Upper lobe of left lung (tissue), 6 donors: Measurements from ENCODE around the gene LARP4B. TPM values are rescaled to one million over a fixed set of nuclear protein-coding genes. Genes with fewer than 3 reads are reported as not detected.
A peak's percentile ranks its signal among the peaks of the same experiment; 100 is the strongest.

ENCODE experiments used
- ATAC-seq, 2 donors: fragments of 200-7000 bp; cut with Tn5 transposase; one replicate each; pipeline ENCODE4 v1.9.1; 2022; ENCODE audit warnings: mild to moderate bottlenecking in 2 of 2, moderate library complexity in 2 of 2; ENCODE audit not compliant: low FRiP score in 2 of 2
- DNase-seq, 2 donors: peaks; one replicate each; pipeline ENCODE4 v3.0.0-alpha.2; 2019 to 2020
- H3K27ac ChIP-seq, 4 donors: fragments of 200-600 bp; sonication (generic); one replicate each; pipeline ENCODE4 v1.5.1; 2016 to 2019
- H3K27me3 ChIP-seq, 4 donors: fragments of 200-600 bp; sonication (generic); one replicate each; pipeline ENCODE4 v1.5.1; 2017 to 2019
- H3K36me3 ChIP-seq, 4 donors: fragments of 200-600 bp; sonication (generic); one replicate each; pipeline ENCODE4 v1.5.1; 2016 to 2019
- H3K4me1 ChIP-seq, 4 donors: fragments of 200-600 bp; sonication (generic); one replicate each; pipeline ENCODE4 v1.5.1; 2018 to 2019
- H3K4me3 ChIP-seq, 4 donors: fragments of 200-600 bp; sonication (generic); one replicate each; pipeline ENCODE4 v1.5.1; 2017 to 2019; ENCODE audit warnings: mild to moderate bottlenecking in 2 of 4, moderate library complexity in 1 of 4
- H3K9me3 ChIP-seq, 4 donors: fragments of 200-600 bp; sonication (generic); one replicate each; pipeline ENCODE4 v1.5.1; 2018 to 2019
- CTCF ChIP-seq, 6 experiments: fragments of 450-650 bp in 4 of 6; fragments of 200-600 bp in 2 of 6; sonication (generic) in 2 of 6; IDR thresholded peaks; one replicate each; pipeline ENCODE4 v1.5.1; 2016 to 2019; ENCODE audit warnings: antibody characterized with exemption in 6 of 6
- EP300 ChIP-seq, 4 donors: sonication (generic); formaldehyde crosslinking; IDR thresholded peaks; one replicate each; pipeline ENCODE4 v1.5.1; 2017; ENCODE audit warnings: antibody characterized with exemption in 4 of 4, control low read depth in 2 of 4
- POLR2A ChIP-seq, 4 donors: fragments of 450-650 bp; IDR thresholded peaks; one replicate each; pipeline ENCODE4 v1.5.1; 2016 to 2017; ENCODE audit warnings: antibody characterized with exemption in 4 of 4, mild to moderate bottlenecking in 2 of 4
- POLR2AphosphoS5 ChIP-seq, 2 donors: sonication (generic); formaldehyde crosslinking; IDR thresholded peaks; one replicate each; pipeline ENCODE4 v1.5.1; 2017; ENCODE audit warnings: antibody characterized with exemption in 2 of 2
- WGBS, 2 donors: methylation state at CpG; one replicate each; pipeline ENCODE4 v1.1.5; 2017 to 2018; 5-methylcytosine and 5-hydroxymethylcytosine counted together
- total RNA-seq, 6 donors: library from RNA; depleted of rRNA in 4 of 6; stranded (reverse); fragments of >200 nt in 4 of 6; gene quantifications; one replicate each; pipeline versions ENCODE4 v1.1.0 to v1.2.1, GENCODE V29; 2016 to 2021
- donor health status: DM: no; HTN: no; CAD: no; lungs with moderate emphysema.
- donor health status: DM: no; HTN: yes; CAD: no; lungs with severe emphysema.

The LARP4B gene
- total RNA-seq, 6 donors from 2014 or later, result 106 to 154 (median 139) TPM

- no peak overlapping the region for H3K27ac ChIP-seq
- DNase-seq (peak in 1 of 2 donors; percentile 18), ATAC-seq (no peak)
- 85 to 88% methylated on average over 2 to 13 of the region's 16 CpGs for WGBS, 2 donors
- H3K9me3 ChIP-seq, result no peaks in the 10 kb centered on the region
- no peaks in the 10 kb centered on the region for H3K4me1 ChIP-seq
- TF ChIP-seq POLR2AphosphoS5 (IDR thresholded peaks at IDR 0.05) (no peak), CTCF (IDR thresholded peaks at IDR 0.05) (no peak), EP300 (IDR thresholded peaks at IDR 0.05) (no peak), POLR2A (IDR thresholded peaks at IDR 0.05) (no peak)
- no peak overlapping the region for H3K4me3 ChIP-seq
- H3K27me3 ChIP-seq, result no peaks in the 10 kb centered on the region
- H3K36me3 ChIP-seq, result no peaks in the 10 kb centered on the region
These were observed 153.5 kb downstream of the LARP4B start for GRCh38 chr10:777913-778479.

GRCh38 chr10:776772-777171 is 154.7 kb downstream of the LARP4B start:
- WGBS, 2 donors, result 66 to 90% methylated on average over 9 to 17 of the region's 17 CpGs
- ATAC-seq (no peak), DNase-seq (peak; percentile 17 to 78)
- no peaks in the 10 kb centered on the region for H3K27me3 ChIP-seq
- TF ChIP-seq POLR2AphosphoS5 (IDR thresholded peaks at IDR 0.05) (no peak), POLR2A (IDR thresholded peaks at IDR 0.05) (no peak), CTCF (IDR thresholded peaks at IDR 0.05) (no peak), EP300 (IDR thresholded peaks at IDR 0.05) (no peak)
- no peak overlapping the region for H3K4me3 ChIP-seq
- no peaks in the 10 kb centered on the region for H3K36me3 ChIP-seq
- H3K4me1 ChIP-seq, result no peaks in the 10 kb centered on the region
- H3K9me3 ChIP-seq, result no peaks in the 10 kb centered on the region
- no peak overlapping the region for H3K27ac ChIP-seq

GRCh38 chr10:775245-776075 is 156.0 kb downstream of the LARP4B start:
- Histone ChIP-seq H3K9me3 (no peaks in the 10 kb centered on the region), H3K27ac (no peak overlapping the region), H3K36me3 (no peaks in the 10 kb centered on the region), H3K4me3 (no peak overlapping the region), H3K4me1 (no peaks in the 10 kb centered on the region), H3K27me3 (no peaks in the 10 kb centered on the region)
- no peak for ATAC-seq
- peak in 1 of 2 donors; percentile 17 for DNase-seq
- no peak for TF ChIP-seq CTCF (IDR thresholded peaks at IDR 0.05)
- TF ChIP-seq POLR2A (IDR thresholded peaks at IDR 0.05), result no peak
- no peak for TF ChIP-seq EP300 (IDR thresholded peaks at IDR 0.05)
- no peak for TF ChIP-seq POLR2AphosphoS5 (IDR thresholded peaks at IDR 0.05)
- WGBS, 2 donors, result 87 to 91% methylated on average over 20 to 38 of the region's 38 CpGs

GRCh38 chr10:774661-775244 is 156.8 kb downstream of the LARP4B start:
- no peaks in the 10 kb centered on the region for H3K36me3 ChIP-seq
- H3K4me1 ChIP-seq, result no peaks in the 10 kb centered on the region
- ATAC-seq, result no peak
- no peak overlapping the region for H3K4me3 ChIP-seq
- 88% methylated on average over 23 of the region's 23 CpGs for WGBS, 2 donors
- no peaks in the 10 kb centered on the region for H3K27me3 ChIP-seq
- DNase-seq, result peak in 1 of 2 donors; percentile 8
- TF ChIP-seq POLR2A (IDR thresholded peaks at IDR 0.05) (no peak), CTCF (IDR thresholded peaks at IDR 0.05) (no peak), EP300 (IDR thresholded peaks at IDR 0.05) (no peak), POLR2AphosphoS5 (IDR thresholded peaks at IDR 0.05) (no peak)
- H3K9me3 ChIP-seq, result no peaks in the 10 kb centered on the region
- H3K27ac ChIP-seq, result no peak overlapping the region
